Activated B cell treated with CpG ODN at 0.5 μM for 24 hours (primary cell): ENCODE measurements around the gene CYP39A1. TPM values are rescaled to one million over a fixed set of nuclear protein-coding genes. Genes with fewer than 3 reads are reported as not detected.

ENCODE experiments used
- ATAC-seq: fragments of 200-7000 bp; cut with Tn5 transposase; one replicate; pipeline ENCODE4 v1.10.0; 2021; ENCODE audit warnings: low read depth, mild to moderate bottlenecking, moderate library complexity
- CTCF ChIA-PET: fragments of 350-600 bp; sonication (Branson Sonifier 250); formaldehyde crosslinking; loops from one replicate; lab custom pipeline; 2021; ENCODE audit warnings: antibody characterized with exemption; lab: Charles Lee
- POLR2A ChIA-PET: fragments of 350-600 bp; sonication (Branson Sonifier 250); formaldehyde crosslinking; loops from one replicate; lab custom pipeline; 2021; ENCODE audit warnings: antibody characterized with exemption; lab: Charles Lee
- DNase-seq: peaks from one replicate; pipeline ENCODE4 v3.0.0; 2022
- H3K27ac Mint-ChIP-seq: one replicate; pipeline ENCODE4 v1.8.0; 2020; ENCODE audit warnings: mixed read lengths
- H3K27me3 Mint-ChIP-seq: one replicate; pipeline ENCODE4 v1.8.0; 2021; ENCODE audit warnings: mixed read lengths
- H3K36me3 Mint-ChIP-seq: one replicate; pipeline ENCODE4 v1.8.0; 2021; ENCODE audit warnings: low read depth, mixed read lengths
- H3K4me1 Mint-ChIP-seq: one replicate; pipeline ENCODE4 v1.8.0; 2021; ENCODE audit warnings: mixed read lengths
- H3K4me3 Mint-ChIP-seq: one replicate; pipeline ENCODE4 v1.8.0; 2020; ENCODE audit warnings: mild to moderate bottlenecking, mixed read lengths
- H3K9me3 Mint-ChIP-seq: one replicate; pipeline ENCODE4 v1.8.0; 2020; ENCODE audit warnings: mixed read lengths
- intact Hi-C: fragments of 100-400 bp; cut with micrococcal nuclease; formaldehyde crosslinking; loops from one replicate; pipeline ENCODE4 v1.15.1; 2024
- total RNA-seq: library from RNA; stranded (reverse); gene quantifications from 2 replicates; pipeline ENCODE4 v1.2.3, GENCODE V29; 2022
- TF ChIP-seq, protein P1 (sequence below): fragments of 200-600 bp; IDR thresholded peaks from one replicate; pipeline ENCODE4 v1.8.0; 2022; ENCODE audit warnings: antibody characterized with exemption, mild to moderate bottlenecking

Gene CYP39A1
- total RNA-seq, 1 donor from 2014 or later = not detected

- H3K27ac Mint-ChIP-seq = no peak overlapping the region
- H3K27me3 Mint-ChIP-seq = peaks cover 35% of the 10 kb centered on the region
- TF ChIP-seq, protein P1, sequence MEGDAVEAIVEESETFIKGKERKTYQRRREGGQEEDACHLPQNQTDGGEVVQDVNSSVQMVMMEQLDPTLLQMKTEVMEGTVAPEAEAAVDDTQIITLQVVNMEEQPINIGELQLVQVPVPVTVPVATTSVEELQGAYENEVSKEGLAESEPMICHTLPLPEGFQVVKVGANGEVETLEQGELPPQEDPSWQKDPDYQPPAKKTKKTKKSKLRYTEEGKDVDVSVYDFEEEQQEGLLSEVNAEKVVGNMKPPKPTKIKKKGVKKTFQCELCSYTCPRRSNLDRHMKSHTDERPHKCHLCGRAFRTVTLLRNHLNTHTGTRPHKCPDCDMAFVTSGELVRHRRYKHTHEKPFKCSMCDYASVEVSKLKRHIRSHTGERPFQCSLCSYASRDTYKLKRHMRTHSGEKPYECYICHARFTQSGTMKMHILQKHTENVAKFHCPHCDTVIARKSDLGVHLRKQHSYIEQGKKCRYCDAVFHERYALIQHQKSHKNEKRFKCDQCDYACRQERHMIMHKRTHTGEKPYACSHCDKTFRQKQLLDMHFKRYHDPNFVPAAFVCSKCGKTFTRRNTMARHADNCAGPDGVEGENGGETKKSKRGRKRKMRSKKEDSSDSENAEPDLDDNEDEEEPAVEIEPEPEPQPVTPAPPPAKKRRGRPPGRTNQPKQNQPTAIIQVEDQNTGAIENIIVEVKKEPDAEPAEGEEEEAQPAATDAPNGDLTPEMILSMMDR = no peak
- H3K4me3 Mint-ChIP-seq = no peak overlapping the region
- intact Hi-C loops = no loop called here
- POLR2A ChIA-PET = no interaction called here
- DNase-seq = no peak
- ATAC-seq = no peak
- H3K9me3 Mint-ChIP-seq = no peaks in the 10 kb centered on the region
- CTCF ChIA-PET = no interaction called here
- no peaks in the 10 kb centered on the region for H3K36me3 Mint-ChIP-seq
- peaks cover 8% of the 10 kb centered on the region for H3K4me1 Mint-ChIP-seq
Observed at GRCh38 chr6:46638650-46639049, 14.0 kb downstream of the CYP39A1 start.

- ChIA-PET CTCF (no interaction called here), POLR2A (no interaction called here)
- intact Hi-C loops = no loop called here
Observed at GRCh38 chr6:46637933-46638332, 14.7 kb downstream of the CYP39A1 start.

DNA sequence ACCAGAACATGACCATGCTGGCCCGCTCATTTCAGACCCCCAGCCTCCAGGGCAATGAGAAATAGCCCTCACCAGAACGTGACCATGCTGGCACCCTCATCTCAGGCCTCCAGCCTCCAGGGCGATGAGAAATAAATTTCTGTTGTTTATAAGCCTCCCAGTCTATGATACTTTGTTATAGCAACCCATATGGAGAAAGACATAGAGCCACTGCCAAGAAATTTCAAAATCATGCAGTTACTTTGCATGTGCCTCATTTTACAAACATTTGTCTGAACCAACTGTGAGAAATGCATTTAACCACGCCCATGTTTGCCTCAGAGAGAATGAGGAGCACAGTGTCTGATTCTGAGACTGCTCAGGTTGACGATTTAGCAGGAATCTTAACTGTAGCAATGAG, 15.5 kb downstream of the CYP39A1 start:
- Mint-ChIP-seq H3K36me3 (no peaks in the 10 kb centered on the region), H3K27ac (no peak overlapping the region), H3K4me3 (no peak overlapping the region), H3K4me1 (peaks cover 8% of the 10 kb centered on the region), H3K27me3 (peaks cover 28% of the 10 kb centered on the region), H3K9me3 (no peaks in the 10 kb centered on the region)
- ChIA-PET CTCF (no interaction called here), POLR2A (no interaction called here)
- intact Hi-C loops = no loop called here
- TF ChIP-seq, protein P1 = no peak
- ATAC-seq = no peak
- no peak for DNase-seq

More at GRCh38 chr6:46637933-46638332, 14.7 kb downstream of the CYP39A1 start:
- no peak overlapping the region for H3K4me3 Mint-ChIP-seq
- TF ChIP-seq, protein P1 = no peak
- ATAC-seq (no peak), DNase-seq (no peak)
- no peaks in the 10 kb centered on the region for H3K9me3 Mint-ChIP-seq
- H3K27ac Mint-ChIP-seq = no peak overlapping the region
- H3K36me3 Mint-ChIP-seq = no peaks in the 10 kb centered on the region
- H3K4me1 Mint-ChIP-seq = peaks cover 8% of the 10 kb centered on the region
- peaks cover 32% of the 10 kb centered on the region for H3K27me3 Mint-ChIP-seq

- H3K4me3 Mint-ChIP-seq = no peak overlapping the region
- CTCF ChIA-PET = no interaction called here
- ATAC-seq = no peak
- TF ChIP-seq, protein P1 = no peak
- intact Hi-C loops = no loop called here
- peaks cover 8% of the 10 kb centered on the region for H3K4me1 Mint-ChIP-seq
- H3K9me3 Mint-ChIP-seq = no peaks in the 10 kb centered on the region
- peaks cover 21% of the 10 kb centered on the region for H3K27me3 Mint-ChIP-seq
- H3K27ac Mint-ChIP-seq = no peak overlapping the region
- no peak for DNase-seq
- H3K36me3 Mint-ChIP-seq = no peaks in the 10 kb centered on the region
- POLR2A ChIA-PET = no interaction called here
Observed at GRCh38 chr6:46635462-46635861, 17.2 kb downstream of the CYP39A1 start.

DNA sequence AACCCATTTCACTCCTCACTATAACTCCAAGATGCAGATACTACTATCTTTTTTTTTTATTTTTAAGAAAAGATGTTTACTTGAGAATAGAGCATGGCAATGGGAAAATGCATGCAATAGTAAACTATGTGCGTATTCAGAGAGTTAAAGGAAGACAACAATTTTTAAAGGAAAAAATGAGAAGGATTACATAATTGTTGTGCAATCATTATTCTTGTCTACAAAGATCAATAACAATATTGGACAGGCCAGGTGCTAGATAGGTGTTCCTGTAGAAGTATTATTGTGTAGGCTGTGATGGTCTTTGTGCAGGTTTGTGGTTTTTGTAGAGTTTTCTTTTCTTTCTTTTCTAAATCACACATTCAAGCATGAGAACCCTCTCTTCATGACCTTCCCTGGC, 20.6 kb downstream of the CYP39A1 start:
- Mint-ChIP-seq H3K9me3 (no peaks in the 10 kb centered on the region), H3K27me3 (peaks cover 6% of the 10 kb centered on the region), H3K4me3 (no peak overlapping the region), H3K36me3 (no peaks in the 10 kb centered on the region), H3K4me1 (no peaks in the 10 kb centered on the region), H3K27ac (no peak overlapping the region)
- ChIA-PET POLR2A (no interaction called here), CTCF (no interaction called here)
- intact Hi-C loops = no loop called here
- DNase-seq (no peak), ATAC-seq (no peak)
- TF ChIP-seq, protein P1 = no peak
